Gastrocnemius medialis (tissue), 4 donors: ENCODE data around the gene VGLL3.

Experiments used
- CTCF ChIP-seq, 5 experiments: fragments of 450-650 bp in 3 of 5; fragments of 200-600 bp in 2 of 5; sonication (generic) in 2 of 5; IDR thresholded peaks in 4 of 5; conservative IDR thresholded peaks in 1 of 5; 1 replicate in 4 of 5; 2 replicates in 1 of 5; pipeline ENCODE4 v1.5.1; 2016 to 2019; ENCODE audit warnings: antibody characterized with exemption in 5 of 5, mild to moderate bottlenecking in 3 of 5, moderate library complexity in 3 of 5
- POLR2A ChIP-seq, 2 donors: fragments of 450-650 bp; IDR thresholded peaks; one replicate each; pipeline ENCODE4 v1.6.1; 2017; ENCODE audit warnings: antibody characterized with exemption in 2 of 2, mild to moderate bottlenecking in 2 of 2, moderate library complexity in 2 of 2

GRCh38 chr3:86963611-86964010 is 27.3 kb downstream of the VGLL3 start:
- TF ChIP-seq CTCF (IDR thresholded peaks at IDR 0.05 in 4 of 5, conservative IDR thresholded peaks at IDR 0.05 in 1 of 5) (no peak), POLR2A (IDR thresholded peaks at IDR 0.05) (no peak)
